ENCODE results near the gene BICRA.

DNA sequence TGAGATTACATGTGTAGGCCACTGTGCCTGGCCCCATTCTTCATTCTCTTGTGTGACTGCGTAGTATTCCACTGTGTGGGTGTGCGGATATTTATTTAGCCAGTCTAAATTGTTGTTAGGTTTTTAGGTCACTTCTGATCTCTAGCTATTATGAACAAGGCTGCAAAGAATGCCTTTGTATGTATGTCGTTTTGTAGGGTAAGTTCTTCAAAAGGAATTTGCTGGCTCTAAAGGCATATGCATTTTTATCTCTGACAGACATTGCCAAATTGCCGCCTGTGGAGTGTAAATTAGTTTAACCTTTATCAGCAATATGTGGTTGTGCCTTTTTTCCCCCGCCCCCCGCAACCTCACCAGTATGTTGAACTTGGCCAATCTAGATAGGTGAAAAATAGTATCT lies 74.0 kb downstream of the BICRA start:
- no peak for TF ChIP-seq POLR2A (IDR thresholded peaks at IDR 0.05)
- TF ChIP-seq, protein P1, sequence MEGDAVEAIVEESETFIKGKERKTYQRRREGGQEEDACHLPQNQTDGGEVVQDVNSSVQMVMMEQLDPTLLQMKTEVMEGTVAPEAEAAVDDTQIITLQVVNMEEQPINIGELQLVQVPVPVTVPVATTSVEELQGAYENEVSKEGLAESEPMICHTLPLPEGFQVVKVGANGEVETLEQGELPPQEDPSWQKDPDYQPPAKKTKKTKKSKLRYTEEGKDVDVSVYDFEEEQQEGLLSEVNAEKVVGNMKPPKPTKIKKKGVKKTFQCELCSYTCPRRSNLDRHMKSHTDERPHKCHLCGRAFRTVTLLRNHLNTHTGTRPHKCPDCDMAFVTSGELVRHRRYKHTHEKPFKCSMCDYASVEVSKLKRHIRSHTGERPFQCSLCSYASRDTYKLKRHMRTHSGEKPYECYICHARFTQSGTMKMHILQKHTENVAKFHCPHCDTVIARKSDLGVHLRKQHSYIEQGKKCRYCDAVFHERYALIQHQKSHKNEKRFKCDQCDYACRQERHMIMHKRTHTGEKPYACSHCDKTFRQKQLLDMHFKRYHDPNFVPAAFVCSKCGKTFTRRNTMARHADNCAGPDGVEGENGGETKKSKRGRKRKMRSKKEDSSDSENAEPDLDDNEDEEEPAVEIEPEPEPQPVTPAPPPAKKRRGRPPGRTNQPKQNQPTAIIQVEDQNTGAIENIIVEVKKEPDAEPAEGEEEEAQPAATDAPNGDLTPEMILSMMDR (IDR thresholded peaks at IDR 0.05), result no peak

All from testis (tissue), 2 donors.